Raji (cell line): ENCODE results near the gene P2RY4.

Experiments
- POLR2A ChIP-seq: IDR thresholded peaks from 2 replicates; pipeline ENCODE4 v1.6.1; 2011; ENCODE audit warnings: low read depth, low read length, control low read depth; ENCODE audit not compliant: insufficient read depth

P2RY4 gene

GRCh38 chrX:70254909-70255308 is 5.1 kb downstream of the P2RY4 start:
- TF ChIP-seq POLR2A = no peak

GRCh38 chrX:70254063-70254400 is 6.0 kb downstream of the P2RY4 start:
- TF ChIP-seq POLR2A = no peak

- no peak for TF ChIP-seq POLR2A
Measured at GRCh38 chrX:70253377-70254062, 6.5 kb downstream of the P2RY4 start.

- TF ChIP-seq POLR2A = no peak
Measured at GRCh38 chrX:70252491-70252890, 7.5 kb downstream of the P2RY4 start.

GRCh38 chrX:70247252-70247651 is 12.8 kb downstream of the P2RY4 start:
- no peak for TF ChIP-seq POLR2A

GRCh38 chrX:70244881-70245280 is 15.1 kb downstream of the P2RY4 start:
- no peak for TF ChIP-seq POLR2A

GRCh38 chrX:70241501-70241900 is 18.5 kb downstream of the P2RY4 start:
- no peak for TF ChIP-seq POLR2A

- TF ChIP-seq POLR2A = no peak
Measured at GRCh38 chrX:70240751-70241150, 19.3 kb downstream of the P2RY4 start.

GRCh38 chrX:70234355-70234754 is 25.6 kb downstream of the P2RY4 start, which contains the start of gene AWAT1:
TSS of gene AWAT1 (plus strand) at chrX:70234655. CDS start at chrX:70234696, 41 bp downstream.
- TF ChIP-seq POLR2A = no peak

GRCh38 chrX:70231666-70232065 is 28.3 kb downstream of the P2RY4 start:
- TF ChIP-seq POLR2A = no peak

- no peak for TF ChIP-seq POLR2A
Measured at GRCh38 chrX:70226687-70227086, 33.3 kb downstream of the P2RY4 start.

- no peak for TF ChIP-seq POLR2A
Measured at GRCh38 chrX:70226048-70226447, 34.0 kb downstream of the P2RY4 start.

- no peak for TF ChIP-seq POLR2A
Measured at GRCh38 chrX:70219938-70220764, 39.9 kb downstream of the P2RY4 start.

GRCh38 chrX:70208479-70208878 is 51.5 kb downstream of the P2RY4 start:
- no peak for TF ChIP-seq POLR2A
